Spleen (tissue), 7 donors: ENCODE data around the gene SDC3.

Experiments
- CTCF ChIP-seq, 11 experiments: fragments of 200-600 bp in 7 of 11; fragments of 450-650 bp in 4 of 11; sonication (generic) in 4 of 11; IDR thresholded peaks in 8 of 11; conservative IDR thresholded peaks in 3 of 11; 1 replicate in 7 of 11; 2 replicates in 4 of 11; pipeline versions ENCODE4 v1.4.0 to v1.8.0; 2016 to 2021; ENCODE audit warnings: antibody characterized with exemption in 11 of 11, inconsistent platforms in 4 of 11, mild to moderate bottlenecking in 1 of 11
- POLR2A ChIP-seq, 3 donors: fragments of 450-650 bp; IDR thresholded peaks; one replicate each; pipeline ENCODE4 v1.5.1; 2017; ENCODE audit warnings: antibody characterized with exemption in 3 of 3, mild to moderate bottlenecking in 1 of 3
- POLR2AphosphoS5 ChIP-seq, 3 donors: sonication (generic); formaldehyde crosslinking; IDR thresholded peaks; one replicate each; pipeline ENCODE4 v1.5.1; 2017; ENCODE audit warnings: antibody characterized with exemption in 3 of 3
- donor health status: DM: no; HTN: no; CAD: no; lungs with moderate emphysema.
- donor health status: DM: no; HTN: no; CAD: no.
- donor health status: DM: no; HTN: no; CAD: no.

- TF ChIP-seq CTCF (IDR thresholded peaks at IDR 0.05 in 8 of 11, conservative IDR thresholded peaks at IDR 0.05 in 3 of 11), result no peak
- TF ChIP-seq POLR2A (IDR thresholded peaks at IDR 0.05), result no peak
- TF ChIP-seq POLR2AphosphoS5 (IDR thresholded peaks at IDR 0.05), result no peak
Observed at GRCh38 chr1:30923597-30923996, 15.0 kb upstream of the SDC3 start.
